ES-I3 (cell line): Measurements from ENCODE around the gene MRFAP1.
A peak's percentile ranks its signal among the peaks of the same experiment; 100 is the strongest.

Experiments
- H3K36me3 ChIP-seq: 2 replicates; pipeline ENCODE4 v1.6.1; 2013; ENCODE audit warnings: mild to moderate bottlenecking, low read length, control low read depth, moderate library complexity; ENCODE audit not compliant: insufficient read depth
- H3K4me1 ChIP-seq: 2 replicates; pipeline ENCODE4 v1.6.1; 2013; ENCODE audit warnings: mild to moderate bottlenecking, control low read depth, low read length; ENCODE audit not compliant: insufficient read depth
- H3K9ac ChIP-seq: 2 replicates; pipeline ENCODE4 v1.6.1; 2013; ENCODE audit warnings: low read depth, mild to moderate bottlenecking, low read length, moderate library complexity
- H3K9me3 ChIP-seq: 2 replicates; pipeline ENCODE4 v1.6.1; 2013; ENCODE audit warnings: mild to moderate bottlenecking, low read length, moderate library complexity; ENCODE audit not compliant: control insufficient read depth, insufficient read depth

MRFAP1 gene

GRCh38 chr4:6676722-6677558 lies 36.5 kb downstream of the MRFAP1 start:
- Histone ChIP-seq H3K4me1 (peaks cover 15% of the 10 kb centered on the region), H3K9ac (no peak overlapping the region), H3K36me3 (peaks cover 21% of the 10 kb centered on the region), H3K9me3 (no peaks in the 10 kb centered on the region; the same call in 1 of the 2 replicates)

- H3K36me3 ChIP-seq = peaks cover 16% of the 10 kb centered on the region
- H3K4me1 ChIP-seq = peaks cover 9% of the 10 kb centered on the region
- no peaks in the 10 kb centered on the region for H3K9me3 ChIP-seq
- no peak overlapping the region for H3K9ac ChIP-seq
These were observed 40.0 kb downstream of the MRFAP1 start for GRCh38 chr4:6680372-6681034.

GRCh38 chr4:6681191-6681590 lies 40.7 kb downstream of the MRFAP1 start:
- Histone ChIP-seq H3K9me3 (no peaks in the 10 kb centered on the region), H3K9ac (no peak overlapping the region), H3K36me3 (peaks cover 10% of the 10 kb centered on the region), H3K4me1 (peaks cover 2% of the 10 kb centered on the region)

GRCh38 chr4:6682862-6683590 lies 42.5 kb downstream of the MRFAP1 start:
- Histone ChIP-seq H3K9me3 (no peaks in the 10 kb centered on the region), H3K4me1 (no peaks in the 10 kb centered on the region; the same call in 1 of the 2 replicates), H3K36me3 (no peaks in the 10 kb centered on the region), H3K9ac (no peak overlapping the region)

GRCh38 chr4:6684656-6685055 lies 44.2 kb downstream of the MRFAP1 start:
- H3K36me3 ChIP-seq = no peaks in the 10 kb centered on the region
- H3K9ac ChIP-seq = no peak overlapping the region
- H3K9me3 ChIP-seq = no peaks in the 10 kb centered on the region
- H3K4me1 ChIP-seq = peaks cover 7% of the 10 kb centered on the region; the same call in 1 of the 2 replicates

GRCh38 chr4:6686104-6686787 lies 45.8 kb downstream of the MRFAP1 start:
- Histone ChIP-seq H3K9ac (no peak overlapping the region), H3K4me1 (peaks cover 14% of the 10 kb centered on the region), H3K36me3 (no peaks in the 10 kb centered on the region), H3K9me3 (no peaks in the 10 kb centered on the region)

GRCh38 chr4:6687947-6688878 lies 47.7 kb downstream of the MRFAP1 start:
- peak overlapping the region; percentile 24; the same call in 1 of the 2 replicates for H3K9ac ChIP-seq

GRCh38 chr4:6688879-6689505 lies 48.5 kb downstream of the MRFAP1 start:
- H3K9me3 ChIP-seq = no peaks in the 10 kb centered on the region
- peak overlapping the region; percentile 24 for H3K9ac ChIP-seq
- H3K36me3 ChIP-seq = no peaks in the 10 kb centered on the region
- peaks cover 19% of the 10 kb centered on the region for H3K4me1 ChIP-seq

More at GRCh38 chr4:6687947-6688878, 47.7 kb downstream of the MRFAP1 start:
- Histone ChIP-seq H3K36me3 (no peaks in the 10 kb centered on the region), H3K4me1 (peaks cover 19% of the 10 kb centered on the region), H3K9me3 (no peaks in the 10 kb centered on the region)

GRCh38 chr4:6689506-6689960 lies 49.0 kb downstream of the MRFAP1 start:
- peaks cover 25% of the 10 kb centered on the region for H3K4me1 ChIP-seq
- H3K9me3 ChIP-seq = no peaks in the 10 kb centered on the region
- H3K9ac ChIP-seq = peak overlapping the region; percentile 24

More at GRCh38 chr4:6689506-6689960, 49.0 kb downstream of the MRFAP1 start:
- no peaks in the 10 kb centered on the region for H3K36me3 ChIP-seq
